GM19467 (cell line): ENCODE measurements around the gene SPINK7.
"Not testable (repeated sequence)": the region's sequence is repeated elsewhere in the genome, so short reads cannot be mapped to it uniquely, and the experiment has no call there.

Experiments used
- ATAC-seq: cut with Tn5 transposase; IDR thresholded peaks from one replicate; pipeline ENCODE4 v1.9.1; 2021; ENCODE audit warnings: mild to moderate bottlenecking, moderate library complexity; ENCODE audit not compliant: unreplicated experiment

The SPINK7 gene

DNA sequence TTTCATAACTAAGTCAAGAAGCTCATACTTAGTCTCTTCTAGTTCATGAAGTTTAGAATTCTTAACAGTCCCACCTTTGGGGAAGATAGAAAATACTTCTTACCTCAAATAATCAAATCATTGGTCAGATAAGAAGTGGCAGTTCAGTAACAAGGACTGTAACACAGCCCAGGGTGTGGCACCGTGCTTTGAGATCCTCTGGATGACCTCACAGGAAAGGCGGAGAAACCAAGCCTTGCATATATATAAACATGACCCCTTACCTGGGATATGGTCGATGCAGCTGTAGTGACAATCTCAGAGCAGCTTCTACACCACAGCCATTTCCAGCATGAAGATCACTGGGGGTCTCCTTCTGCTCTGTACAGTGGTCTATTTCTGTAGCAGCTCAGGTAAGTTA lies at the start of gene SPINK7:
Gene SPINK7 (plus strand): TSS at position 271 of the 400 bp plus-strand sequence. CDS start 61 bp downstream, at position 332.
- ATAC-seq, result no peak

DNA sequence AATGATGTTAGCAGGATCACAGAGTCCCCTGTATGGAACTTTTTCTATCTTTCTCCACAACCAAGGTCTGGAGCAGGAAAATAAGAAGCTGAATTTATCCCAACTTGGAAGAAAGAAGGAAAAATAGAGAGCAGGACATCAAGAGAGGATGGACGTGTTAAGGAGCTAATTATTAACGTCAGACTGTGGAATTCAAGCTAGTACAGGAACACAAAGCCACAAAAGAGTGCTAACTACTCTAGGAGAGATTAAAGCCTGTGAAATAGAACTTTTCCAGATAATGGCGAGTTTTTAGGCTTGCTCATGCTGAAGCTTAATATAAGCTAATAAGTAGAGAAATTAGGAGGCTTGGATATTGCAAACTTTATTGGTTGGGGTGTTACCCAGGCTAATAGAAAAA lies 44.3 kb upstream of the SPINK7 start:
- ATAC-seq, result no peak

DNA sequence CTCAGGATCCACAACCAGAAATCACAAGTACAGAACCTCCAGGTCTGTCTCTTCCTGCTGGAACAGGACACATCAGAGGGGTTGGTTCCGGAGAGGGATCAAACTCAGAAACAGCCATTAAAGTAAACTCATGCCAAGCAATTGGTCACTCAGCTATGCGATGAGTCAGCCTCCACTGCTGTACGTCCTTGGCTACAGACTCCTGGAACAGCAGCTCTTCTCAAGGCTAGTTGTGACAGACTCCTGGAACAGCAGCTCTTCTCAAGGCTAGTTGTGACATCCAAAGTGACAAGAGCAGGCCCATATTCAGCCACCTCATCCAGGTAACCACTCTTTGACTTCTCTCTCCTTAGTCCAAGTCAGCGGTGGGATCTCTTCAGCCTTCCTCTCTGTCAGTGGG lies 43.7 kb upstream of the SPINK7 start, which contains the start of gene SPINK13:
Gene SPINK13 (plus strand): TSS at position 229 of the 400 bp plus-strand sequence. CDS start 1,279 bp downstream, outside the sequence.
- no peak for ATAC-seq

DNA sequence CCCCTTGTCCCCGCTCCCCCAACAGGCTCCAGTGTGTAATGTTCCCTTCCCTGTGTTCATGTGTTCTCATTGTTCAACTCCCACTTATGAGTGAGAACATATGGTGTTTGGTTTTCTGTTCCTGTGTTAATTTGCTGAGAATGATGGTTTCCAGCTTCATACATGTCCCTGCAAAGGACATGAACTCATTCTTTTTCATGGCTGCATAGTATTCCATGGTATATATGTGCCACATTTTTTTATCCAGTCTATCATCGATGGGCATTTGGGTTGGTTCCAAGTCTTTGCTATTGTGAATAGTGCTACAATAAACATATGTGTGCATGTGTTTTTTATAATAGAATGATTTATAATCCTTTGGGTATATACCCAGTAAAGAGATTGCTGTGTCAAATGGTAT lies 37.1 kb upstream of the SPINK7 start:
- not testable (repeated sequence) for ATAC-seq

DNA sequence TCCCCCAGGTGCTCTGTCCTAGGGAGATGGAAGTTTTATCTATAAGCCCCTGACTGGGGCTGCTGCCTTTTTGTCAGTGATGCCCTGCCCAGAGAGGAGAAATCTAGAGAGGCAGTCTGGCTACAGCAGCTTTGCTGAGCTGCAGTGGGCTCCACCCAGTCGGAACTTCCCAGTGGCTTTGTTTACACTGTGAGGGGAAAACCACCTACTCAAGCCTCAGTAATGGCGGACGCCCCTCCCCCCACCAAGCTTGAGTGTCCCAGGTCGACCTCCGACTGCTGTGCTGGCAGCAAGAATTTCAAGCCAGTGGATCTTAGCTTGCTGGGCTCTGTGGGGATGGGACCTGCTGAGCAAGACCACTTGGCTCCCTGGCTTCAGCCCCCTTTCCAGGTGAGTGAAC lies 31.3 kb upstream of the SPINK7 start:
- not testable (repeated sequence) for ATAC-seq

DNA sequence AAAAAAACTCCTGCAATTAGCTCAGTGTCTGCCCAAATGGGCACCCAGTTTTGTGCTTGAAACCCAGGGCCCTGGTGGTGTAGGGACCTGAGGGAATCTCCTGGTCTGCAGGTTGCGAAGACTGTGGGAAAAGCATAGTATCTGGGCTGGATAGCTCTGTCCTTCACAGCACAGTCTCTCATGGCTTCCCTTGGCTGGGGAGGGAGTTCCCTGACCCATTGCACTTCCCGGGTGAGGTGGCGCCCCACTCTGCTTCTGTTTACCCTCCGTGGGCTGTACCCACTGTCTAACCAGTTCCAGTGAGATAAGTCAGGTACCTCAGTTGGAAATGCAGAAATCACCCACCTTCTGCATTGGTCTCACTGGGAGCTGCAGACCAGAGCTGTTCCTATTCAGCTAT lies 30.9 kb upstream of the SPINK7 start:
- not testable (repeated sequence) for ATAC-seq

DNA sequence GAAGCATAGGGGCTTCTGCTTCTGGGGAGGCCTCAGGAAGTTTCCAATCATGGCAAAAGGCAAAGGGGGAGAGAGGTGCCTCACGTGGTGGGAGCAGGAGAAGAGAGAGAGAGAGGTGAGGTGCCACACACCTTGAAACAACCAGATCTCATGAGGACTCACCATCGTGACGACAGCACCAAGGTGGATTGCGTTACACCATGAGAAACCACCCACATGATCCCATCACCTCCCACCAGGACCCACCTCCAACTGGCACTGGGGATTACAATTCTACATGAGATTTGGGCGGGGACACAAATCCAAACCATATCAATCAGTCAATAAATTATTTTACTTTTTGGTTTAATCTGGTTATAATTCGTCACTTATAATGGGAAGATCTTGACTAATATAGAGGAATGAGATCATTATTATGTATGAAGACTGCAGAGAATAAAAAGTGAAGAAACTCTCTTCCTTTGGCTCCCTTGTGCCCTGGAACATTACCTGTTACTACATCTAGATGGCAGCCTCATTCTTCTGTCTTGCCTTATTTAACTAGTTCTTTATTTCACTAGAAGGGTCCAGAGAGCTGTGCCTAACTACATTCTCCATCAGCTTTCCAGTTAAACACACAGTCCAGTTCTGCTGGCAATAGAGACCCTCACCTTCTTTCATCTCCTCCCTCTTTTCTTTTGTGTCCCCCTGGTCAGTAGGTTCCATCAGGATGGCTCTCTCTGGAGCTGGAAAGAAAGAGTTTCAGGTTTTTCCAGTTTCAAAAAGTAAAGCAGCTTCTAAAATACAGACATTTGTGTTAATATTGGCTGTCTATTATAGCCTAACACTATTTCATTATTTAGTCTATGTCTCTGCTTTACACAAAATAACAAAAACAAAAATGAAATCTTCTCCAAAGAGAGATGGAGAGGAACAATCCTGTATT lies 21.7 kb upstream of the SPINK7 start:
- ATAC-seq, result no peak

DNA sequence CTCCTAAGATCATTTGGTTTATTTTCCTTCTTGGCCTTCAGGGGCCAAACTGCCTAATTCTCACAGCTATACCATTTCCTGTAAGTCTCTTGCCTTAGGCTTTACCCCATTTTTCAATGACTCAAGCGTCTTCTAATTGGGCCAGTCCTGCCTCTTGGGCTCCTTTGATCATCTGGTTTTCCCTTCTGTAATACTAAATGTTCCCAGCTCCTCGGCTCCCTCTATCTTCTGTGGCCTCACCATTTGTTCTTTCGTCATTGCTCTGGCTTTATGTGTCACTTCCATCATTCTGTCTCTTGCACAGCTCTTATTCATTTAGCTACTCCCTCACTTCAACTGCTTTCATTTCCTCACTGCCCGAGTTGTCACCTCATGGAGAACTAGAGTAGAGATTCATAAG lies 14.5 kb upstream of the SPINK7 start:
- no peak for ATAC-seq

DNA sequence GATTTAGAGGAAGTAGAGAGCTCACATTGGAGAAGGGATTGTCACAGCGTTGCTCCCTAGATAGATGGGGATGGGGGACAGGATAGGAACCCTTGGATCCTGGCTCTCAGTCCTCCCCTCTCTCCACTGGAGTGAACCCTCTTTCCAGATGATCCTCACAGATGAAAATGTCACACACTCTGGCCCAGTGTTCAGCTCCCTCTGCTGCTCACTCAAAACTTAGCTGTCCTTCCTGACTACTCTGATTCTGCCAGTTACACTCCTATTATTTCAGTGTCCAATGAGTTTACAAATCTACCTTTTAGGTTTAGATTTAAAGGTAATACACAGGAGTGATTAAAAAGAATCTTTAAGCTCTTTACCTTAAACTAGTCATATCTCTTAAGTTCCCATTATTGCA lies 5.8 kb upstream of the SPINK7 start:
- no peak for ATAC-seq

DNA sequence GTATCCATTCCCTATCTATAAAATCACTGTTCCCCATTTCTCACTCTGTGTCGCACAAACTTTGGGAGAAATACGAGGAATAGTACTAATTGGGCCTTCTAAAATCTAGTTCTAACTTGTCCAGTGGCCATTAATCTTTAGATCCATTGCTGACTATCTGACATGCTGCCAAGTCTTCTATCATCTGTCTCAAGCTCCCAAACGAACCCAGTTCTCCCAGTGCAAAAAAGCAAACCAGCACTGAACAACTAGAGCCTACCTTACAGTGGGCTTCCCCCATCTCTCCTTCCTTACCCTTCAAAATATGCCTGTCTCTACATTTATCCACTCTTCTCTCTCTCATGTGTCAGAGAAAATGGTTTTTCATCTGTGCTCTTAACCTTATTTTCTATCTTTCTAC lies 3.2 kb upstream of the SPINK7 start:
- ATAC-seq, result no peak

DNA sequence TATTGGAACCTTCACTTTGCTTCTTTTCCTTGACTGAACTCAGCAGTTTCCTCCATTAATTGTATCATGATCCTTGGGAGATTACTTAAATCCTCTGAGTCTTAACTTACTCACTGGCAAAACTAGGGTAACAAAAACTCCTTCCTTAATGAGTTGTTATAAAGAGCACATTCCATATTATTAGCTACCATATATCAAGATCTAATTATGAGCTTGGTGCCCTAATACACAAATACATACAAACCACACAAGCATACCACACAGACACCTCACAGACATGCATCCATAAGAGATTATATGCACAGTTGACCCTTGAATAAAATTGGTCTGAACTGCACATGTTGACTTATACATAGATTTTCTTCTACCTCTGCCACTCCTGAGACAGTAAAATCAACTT lies 2.5 kb upstream of the SPINK7 start:
- ATAC-seq, result no peak

DNA sequence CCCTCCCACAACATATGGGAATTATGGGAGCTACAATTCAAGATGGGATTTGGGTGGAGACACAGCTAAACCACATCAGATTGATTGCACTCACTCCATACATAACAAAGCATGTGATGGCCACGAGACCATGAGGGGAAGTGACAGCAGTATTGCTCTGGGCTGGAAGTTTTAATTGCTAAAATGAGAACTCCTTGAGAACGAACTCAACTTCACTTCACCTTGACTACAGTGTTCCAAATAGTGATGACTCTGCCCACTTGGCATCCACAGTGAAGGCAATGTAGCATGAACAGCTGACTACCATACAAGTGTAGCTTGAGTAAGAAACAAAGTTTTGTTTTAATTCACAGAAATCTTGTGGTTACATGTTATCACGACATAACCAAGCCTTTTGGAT lies 739 bp upstream of the SPINK7 start:
- no peak for ATAC-seq

DNA sequence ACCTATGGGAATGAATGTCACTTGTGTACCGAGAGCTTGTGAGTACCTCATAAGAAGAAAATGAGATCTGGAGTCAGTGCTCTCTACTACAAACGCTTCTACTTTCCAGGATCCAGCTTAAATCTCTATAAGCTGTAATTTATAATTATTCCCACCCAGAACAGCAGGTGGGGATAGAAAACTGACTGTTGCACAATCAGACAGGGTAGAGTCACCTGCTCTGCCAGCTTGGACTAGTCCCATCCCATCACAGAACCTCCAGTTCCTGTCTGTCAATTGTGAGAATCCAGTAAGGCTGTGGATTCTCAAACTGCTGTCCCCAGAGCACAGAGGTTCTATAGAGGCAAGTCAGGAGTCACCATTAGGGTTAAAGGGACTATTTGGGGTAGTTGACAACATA lies 2.0 kb downstream of the SPINK7 start:
- no peak for ATAC-seq

DNA sequence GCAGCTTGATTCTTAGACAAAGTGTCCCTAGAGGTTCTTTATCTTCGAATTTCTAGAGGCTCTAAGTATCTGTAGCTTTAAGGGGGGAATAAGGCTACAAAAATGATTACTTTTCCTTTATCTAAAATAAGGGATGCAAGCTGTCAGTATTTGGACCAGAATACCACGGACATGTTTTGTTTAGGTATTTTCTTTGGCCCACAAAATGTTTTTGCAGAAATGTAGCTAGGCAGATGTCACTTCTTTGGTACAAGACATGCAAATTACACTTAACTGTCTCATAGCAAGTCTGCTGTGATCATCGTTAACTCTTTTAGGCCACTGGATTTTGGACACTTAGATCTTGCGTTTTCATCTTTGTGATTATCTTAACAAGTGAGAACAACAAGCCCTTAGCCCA lies 2.5 kb downstream of the SPINK7 start:
- ATAC-seq, result no peak

DNA sequence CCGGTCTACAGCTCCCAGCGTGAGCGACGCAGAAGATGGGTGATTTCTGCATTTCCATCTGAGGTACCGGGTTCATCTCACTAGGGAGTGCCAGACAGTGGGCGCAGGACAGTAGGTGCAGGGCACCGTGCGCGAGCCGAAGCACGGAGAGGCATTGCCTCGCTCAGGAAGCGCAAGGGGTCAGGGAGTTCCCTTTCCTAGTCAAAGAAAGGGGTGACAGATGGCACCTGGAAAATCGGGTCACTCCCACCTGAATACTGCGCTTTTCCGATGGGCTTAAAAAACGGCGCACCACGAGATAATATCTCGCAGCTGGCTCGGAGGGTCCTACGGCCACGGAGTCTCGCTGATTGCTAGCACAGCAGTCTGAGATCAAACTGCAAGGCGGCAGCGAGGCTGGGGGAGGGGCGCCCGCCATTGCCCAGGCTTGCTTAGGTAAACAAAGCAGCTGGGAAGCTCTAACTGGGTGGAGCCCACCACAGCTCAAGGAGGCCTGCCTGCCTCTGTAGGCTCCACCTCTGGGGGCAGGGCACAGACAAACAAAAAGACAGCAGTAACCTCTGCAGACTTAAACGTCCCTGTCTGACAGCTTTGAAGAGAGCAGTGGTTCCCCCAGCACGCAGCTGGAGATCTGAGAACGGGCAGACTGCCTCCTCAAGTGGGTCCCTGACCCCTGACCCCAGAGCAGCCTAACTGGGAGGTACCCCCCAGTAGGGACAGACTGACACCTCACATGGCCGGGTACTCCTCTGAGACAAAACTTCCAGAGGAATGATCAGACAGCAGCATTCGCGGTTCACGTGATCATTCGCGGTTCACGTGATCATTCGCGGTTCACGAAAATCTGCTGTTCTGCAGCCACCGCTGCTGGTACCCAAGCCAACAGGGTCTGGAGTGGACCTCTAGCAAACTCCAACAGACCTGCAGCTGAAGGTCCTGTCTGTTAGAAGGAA lies 8.1 kb downstream of the SPINK7 start:
- ATAC-seq, result not testable (repeated sequence)

DNA sequence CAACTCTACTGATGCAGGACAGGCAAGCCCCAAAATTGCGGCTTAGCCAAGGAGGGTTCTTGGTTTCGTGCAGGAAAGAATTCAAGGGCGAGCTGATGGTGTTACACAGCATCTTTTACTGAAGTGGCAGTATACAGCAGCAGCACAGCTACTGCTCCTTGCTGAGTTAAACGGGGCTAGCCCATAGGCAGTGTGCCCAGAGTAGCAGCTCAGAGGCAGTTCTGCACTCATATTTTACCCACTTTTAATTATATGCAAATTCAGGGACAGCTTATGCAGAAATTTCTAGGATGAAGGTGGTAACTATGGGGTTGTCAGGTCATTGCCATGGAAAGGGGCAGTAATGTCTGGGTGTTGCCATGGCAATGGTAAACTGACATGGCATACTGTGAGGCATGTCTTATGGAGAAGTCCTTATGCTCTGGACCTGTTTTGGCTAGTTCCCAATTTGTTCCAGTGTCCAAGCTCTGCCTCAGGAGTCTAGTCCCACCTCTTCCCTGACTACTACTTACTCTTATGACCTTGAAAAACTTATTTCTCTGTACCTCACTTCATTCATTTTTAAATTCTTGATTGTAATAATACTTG lies 21.1 kb downstream of the SPINK7 start:
- ATAC-seq, result no peak

DNA sequence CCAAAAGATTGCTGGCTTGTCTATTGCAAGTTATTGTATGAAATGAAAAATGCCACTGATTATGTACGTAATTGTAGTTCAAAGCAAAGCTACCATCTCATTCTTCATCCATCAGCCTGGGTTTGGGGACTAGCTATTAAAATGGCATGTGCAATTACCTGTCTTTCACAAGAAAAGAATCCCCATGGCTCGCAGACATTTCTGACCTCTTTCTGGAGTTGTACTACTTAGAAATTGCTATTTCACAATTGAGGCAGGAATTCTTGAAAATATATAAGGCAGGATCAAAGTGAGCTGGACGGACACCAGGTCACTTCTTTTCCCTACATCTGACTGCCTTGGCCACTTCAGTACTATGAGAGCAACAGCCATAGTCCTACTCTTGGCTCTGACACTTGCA lies 23.0 kb downstream of the SPINK7 start, which contains the start of gene SPINK9:
Gene SPINK9 (plus strand): TSS at position 301 of the 400 bp plus-strand sequence. CDS start 55 bp downstream, at position 356.
- ATAC-seq, result no peak

DNA sequence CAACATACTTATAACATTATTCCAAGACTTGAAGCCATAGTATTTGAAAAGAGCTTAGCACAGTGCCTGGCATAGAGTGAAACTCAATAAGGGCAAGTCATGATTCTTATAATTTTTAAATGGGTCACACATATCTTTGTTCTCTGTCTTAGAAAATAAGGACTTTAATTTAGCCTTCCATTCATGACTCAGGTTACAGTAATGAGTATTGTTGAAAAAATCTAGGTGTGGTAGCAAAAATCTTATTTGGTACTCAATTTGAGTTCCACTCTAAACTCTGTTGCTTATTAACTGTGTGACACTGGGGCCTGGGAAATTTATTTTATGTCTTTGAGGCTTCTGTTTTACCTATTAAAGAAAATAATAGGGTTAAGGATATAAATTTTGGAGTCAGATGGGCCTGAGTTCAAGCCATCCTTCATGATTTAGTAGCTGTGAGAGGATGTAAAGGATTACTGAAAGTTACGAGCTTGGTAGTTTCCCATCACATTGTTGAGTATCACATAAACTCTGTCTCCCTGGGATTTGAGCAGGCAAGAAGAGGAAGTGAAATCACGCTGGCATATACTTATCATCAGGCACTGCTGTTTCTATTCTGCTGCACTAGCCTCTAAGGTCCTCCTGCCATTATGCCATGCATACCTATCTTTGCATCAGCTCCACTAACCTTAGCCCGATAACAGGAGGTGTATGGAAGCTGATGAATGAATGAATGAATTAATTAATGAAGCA lies 24.6 kb downstream of the SPINK7 start:
- peak; percentile 52 for ATAC-seq

DNA sequence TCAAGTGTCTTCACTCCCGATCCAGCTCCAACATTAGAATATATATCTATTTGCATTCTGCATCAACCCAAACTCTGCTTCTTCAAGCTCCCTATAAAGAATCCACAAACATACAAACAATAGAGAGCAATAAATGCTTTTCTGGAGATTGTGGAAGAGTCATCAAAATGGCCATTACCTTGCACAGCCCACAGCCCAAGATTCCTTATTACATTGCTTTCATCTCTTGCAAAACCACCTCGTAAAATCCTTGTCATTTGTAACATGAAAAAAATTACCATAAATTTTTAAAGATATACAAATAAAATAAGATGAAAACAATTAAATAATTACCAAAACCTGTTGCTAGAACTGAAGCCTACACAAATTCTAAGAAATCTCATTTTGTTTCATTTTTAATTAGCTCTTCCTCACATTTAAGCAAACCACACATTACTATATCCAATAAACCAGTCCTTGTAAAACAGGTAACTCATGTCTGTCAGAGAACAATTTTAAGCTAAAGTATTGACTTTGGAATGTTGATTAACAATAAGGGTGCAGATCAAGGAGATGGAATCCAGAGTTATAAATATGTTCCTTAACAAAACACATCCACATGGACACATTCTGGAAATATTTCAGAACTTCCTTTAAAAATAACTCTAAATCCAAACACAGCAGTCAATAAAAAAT lies 30.3 kb downstream of the SPINK7 start:
- no peak for ATAC-seq

DNA sequence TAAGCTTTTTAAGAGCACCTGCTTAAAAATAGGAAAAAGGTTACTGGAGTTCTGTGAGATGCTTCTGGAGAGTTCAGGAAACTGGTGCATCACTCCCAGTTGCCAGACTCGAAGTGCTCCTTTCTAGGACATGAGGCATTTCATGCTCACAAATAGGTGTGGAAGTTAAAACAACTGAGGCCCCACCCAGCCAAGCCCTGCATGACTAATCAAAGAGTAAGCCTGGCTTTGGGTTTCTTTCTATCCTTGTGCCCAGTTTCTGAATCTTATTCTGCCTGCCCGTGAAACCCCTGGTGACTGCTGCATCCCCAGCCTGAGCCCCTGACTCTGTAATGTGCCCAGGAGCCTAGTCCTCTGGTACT lies 30.8 kb downstream of the SPINK7 start:
- ATAC-seq, result no peak
